ENCODE results near the gene ATP11A.

DNA sequence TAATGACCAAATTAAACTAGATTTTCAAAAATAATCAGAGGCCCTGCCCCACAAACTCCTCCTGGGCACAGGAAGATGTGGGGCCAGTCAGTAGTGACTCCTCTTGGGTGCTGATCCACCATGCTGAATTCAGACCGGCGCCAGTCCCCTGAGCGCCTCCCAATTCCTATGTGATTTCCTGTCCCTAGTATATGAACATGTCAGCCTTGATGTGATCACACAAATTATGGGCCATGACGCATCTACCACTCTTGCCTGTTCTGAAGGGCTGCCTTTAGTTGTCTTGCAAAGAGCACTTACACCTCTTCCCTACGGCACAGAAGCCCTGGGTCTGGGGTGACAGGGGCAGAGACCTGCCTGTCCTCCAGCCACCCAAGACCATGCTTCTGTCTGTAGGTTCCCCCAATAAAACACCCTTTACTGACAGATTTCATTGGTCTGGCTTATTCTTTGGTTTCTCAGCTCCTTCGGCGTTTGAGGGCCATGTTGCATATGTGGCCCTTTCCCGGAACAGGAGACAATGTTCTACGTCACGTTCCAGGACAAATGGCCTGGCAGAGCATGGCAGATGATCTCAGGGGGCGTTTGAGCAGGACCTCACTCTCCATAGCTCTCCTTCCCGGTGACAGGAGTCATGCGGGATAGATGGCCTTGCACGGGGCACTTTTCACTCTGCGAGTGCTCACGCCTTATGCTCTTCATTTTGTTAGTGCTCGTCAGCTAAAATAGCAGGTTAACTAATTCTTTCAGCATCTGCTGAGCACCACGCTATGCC is 5.6 kb upstream of the ATP11A start:
- TF ChIP-seq EP300 (IDR thresholded peaks at IDR 0.05) (no peak), CTCF (IDR thresholded peaks at IDR 0.05) (no peak)
